GM19467 (cell line): Measurements from ENCODE around the gene ZRSR2.
"Not testable (repeated sequence)": the region's sequence is repeated elsewhere in the genome, so short reads cannot be mapped to it uniquely, and the experiment has no call there.

ENCODE experiments used
- ATAC-seq: cut with Tn5 transposase; IDR thresholded peaks from one replicate; pipeline ENCODE4 v1.9.1; 2021; ENCODE audit warnings: mild to moderate bottlenecking, moderate library complexity; ENCODE audit not compliant: unreplicated experiment

ZRSR2 gene

GRCh38 chrX:15789979-15790768, at the start of gene ZRSR2:
ZRSR2 (plus strand) TSS chrX:15790484; CDS start chrX:15790496, 12 bp downstream.
- peak; percentile 93 for ATAC-seq

- ATAC-seq, result no peak
Observed at GRCh38 chrX:15744181-15744867, 46.0 kb upstream of the ZRSR2 start.

- no peak for ATAC-seq
Observed at GRCh38 chrX:15745179-15745578, 45.1 kb upstream of the ZRSR2 start.

GRCh38 chrX:15746651-15747050, 43.6 kb upstream of the ZRSR2 start:
- not testable (repeated sequence) for ATAC-seq

GRCh38 chrX:15747626-15748173, 42.6 kb upstream of the ZRSR2 start:
- ATAC-seq, result no peak

- no peak for ATAC-seq
Observed at GRCh38 chrX:15748841-15749240, 41.4 kb upstream of the ZRSR2 start.

GRCh38 chrX:15749642-15750610, 40.4 kb upstream of the ZRSR2 start:
- peak; percentile 75 for ATAC-seq

- no peak for ATAC-seq
Observed at GRCh38 chrX:15750611-15751154, 39.6 kb upstream of the ZRSR2 start.

- no peak for ATAC-seq
Observed at GRCh38 chrX:15751155-15751819, 39.0 kb upstream of the ZRSR2 start.

- no peak for ATAC-seq
Observed at GRCh38 chrX:15755091-15755490, 35.2 kb upstream of the ZRSR2 start.

- ATAC-seq, result no peak
Observed at GRCh38 chrX:15758140-15758539, 32.1 kb upstream of the ZRSR2 start.

GRCh38 chrX:15759886-15760285, 30.4 kb upstream of the ZRSR2 start:
- not testable (repeated sequence) for ATAC-seq

GRCh38 chrX:15761564-15762191, 28.6 kb upstream of the ZRSR2 start:
- peak; percentile 56 for ATAC-seq

GRCh38 chrX:15769300-15769954, 20.9 kb upstream of the ZRSR2 start:
- no peak for ATAC-seq

- peak; percentile 76 for ATAC-seq
Observed at GRCh38 chrX:15781961-15782699, 8.2 kb upstream of the ZRSR2 start.

- no peak for ATAC-seq
Observed at GRCh38 chrX:15785176-15785750, 5.0 kb upstream of the ZRSR2 start.

- no peak for ATAC-seq
Observed at GRCh38 chrX:15786915-15787314, 3.4 kb upstream of the ZRSR2 start.

GRCh38 chrX:15790769-15791290, 546 bp downstream of the ZRSR2 start:
- ATAC-seq, result peak; percentile 12
